Karpas-422 (cell line): ENCODE results near the gene PTPN6. TPM values are rescaled to one million over a fixed set of nuclear protein-coding genes. Genes with fewer than 3 reads are reported as not detected.

Experiments used
- DNase-seq: peaks from one replicate; pipeline ENCODE4 v3.0.0-alpha.2; 2015
- H2AFZ ChIP-seq: fragments of 200-600 bp; sonication (generic); 2 replicates; pipeline ENCODE4 v1.6.1; 2014; ENCODE audit warnings: antibody characterized with exemption, low read length, mixed read lengths
- H3K27ac ChIP-seq: fragments of 200-600 bp; sonication (generic); 2 replicates; pipeline ENCODE4 v1.5.1; 2014; ENCODE audit warnings: mild to moderate bottlenecking, low read length, moderate library complexity
- H3K27me3 ChIP-seq: fragments of 200-600 bp; sonication (generic); 2 replicates; pipeline ENCODE4 v1.6.1; 2014; ENCODE audit warnings: low read length, mixed read lengths
- H3K36me3 ChIP-seq: fragments of 200-600 bp; sonication (generic); 2 replicates; pipeline ENCODE4 v1.6.1; 2014; ENCODE audit warnings: low read length, mixed read lengths; ENCODE audit not compliant: insufficient read depth
- H3K4me1 ChIP-seq: fragments of 200-600 bp; sonication (generic); 2 replicates; pipeline ENCODE4 v1.6.1; 2014; ENCODE audit warnings: mild to moderate bottlenecking, low read length, mixed read lengths
- H3K4me2 ChIP-seq: fragments of 200-600 bp; sonication (generic); 2 replicates; pipeline ENCODE4 v1.6.1; 2014; ENCODE audit warnings: low read length, low read depth, mild to moderate bottlenecking; ENCODE audit not compliant: poor library complexity, severe bottlenecking
- H3K4me3 ChIP-seq: fragments of 200-600 bp; sonication (generic); 2 replicates; pipeline ENCODE4 v1.5.1; 2014; ENCODE audit warnings: mild to moderate bottlenecking, antibody characterized with exemption, low read length, mixed read lengths
- H3K79me2 ChIP-seq: fragments of 200-600 bp; sonication (generic); 2 replicates; pipeline ENCODE4 v1.6.1; 2014; ENCODE audit warnings: mild to moderate bottlenecking, low read length, mixed read lengths
- H3K9ac ChIP-seq: fragments of 200-600 bp; sonication (generic); 2 replicates; pipeline ENCODE4 v1.6.0; 2014; ENCODE audit warnings: low read length
- H3K9me2 ChIP-seq: fragments of 200-600 bp; sonication (generic), shearing (Covaris generic); replicated peaks from 2 replicates; pipeline ENCODE4 v1.6.0; 2014; ENCODE audit warnings: mild to moderate bottlenecking, low read length, moderate library complexity; ENCODE audit not compliant: insufficient read depth
- H3K9me3 ChIP-seq: fragments of 300-700, 200-600 bp; sonication (generic); 2 replicates; pipeline ENCODE4 v1.6.1; 2014; ENCODE audit warnings: low read length, mixed read lengths
- H4K20me1 ChIP-seq: fragments of 200-600 bp; sonication (generic); 2 replicates; pipeline ENCODE4 v1.6.1; 2014; ENCODE audit warnings: mild to moderate bottlenecking, antibody characterized with exemption, low read length, low read depth; ENCODE audit not compliant: insufficient read depth
- small RNA-seq: library from RNA; depleted of rRNA; stranded (forward); fragments of <200 nt; gene quantifications from one replicate; pipeline ENCODE3, GENCODE V24; 2014
- total RNA-seq: library from RNA; depleted of rRNA; stranded (reverse); fragments of >200 nt; shearing (Covaris generic); gene quantifications from 2 replicates; pipeline ENCODE4 v1.2.3, GENCODE V29; 2014; ENCODE audit warnings: low replicate concordance; rRNA removed

Gene PTPN6
- total RNA-seq, 1 experiment from 2014 or later, result 411 TPM

DNA sequence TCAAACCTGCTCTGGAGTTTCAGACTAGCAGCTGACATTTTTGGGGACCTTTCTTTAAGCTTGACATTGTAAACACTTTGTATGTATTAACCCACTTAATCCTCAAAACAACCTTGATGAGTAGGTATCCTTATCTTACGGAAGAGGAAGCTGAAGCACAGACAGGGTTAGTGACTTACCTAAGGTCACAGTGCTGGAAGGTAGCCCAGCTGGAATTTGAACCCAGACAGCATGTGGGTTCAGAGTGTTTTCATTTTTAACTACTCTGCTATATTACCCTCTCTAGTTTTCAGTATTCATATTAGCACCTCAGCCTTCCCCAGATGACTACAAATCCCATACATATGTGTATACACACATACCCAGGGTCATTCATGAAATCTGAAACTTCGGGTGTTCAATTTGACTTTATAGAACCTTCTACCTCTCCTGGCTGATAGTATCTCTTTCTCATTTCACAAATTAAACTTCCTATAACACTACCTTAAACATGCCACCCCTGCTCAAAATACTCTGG lies 53.2 kb downstream of the PTPN6 start:
- H3K79me2 ChIP-seq, result peaks cover 67% of the 10 kb centered on the region
- H3K4me2 ChIP-seq, result no peak overlapping the region
- no peaks in the 10 kb centered on the region for H3K9me3 ChIP-seq
- no peak overlapping the region for H3K4me3 ChIP-seq
- H3K9me2 ChIP-seq, result no peaks in the 10 kb centered on the region
- H3K4me1 ChIP-seq, result peaks cover 32% of the 10 kb centered on the region
- H3K9ac ChIP-seq, result no peak overlapping the region
- DNase-seq, result no peak
- no peaks in the 10 kb centered on the region for H3K27me3 ChIP-seq
- no peaks in the 10 kb centered on the region for H4K20me1 ChIP-seq
- no peak overlapping the region for H2AFZ ChIP-seq
- no peak overlapping the region for H3K27ac ChIP-seq
- peaks cover 28% of the 10 kb centered on the region; the same call in 1 of the 2 replicates for H3K36me3 ChIP-seq

DNA sequence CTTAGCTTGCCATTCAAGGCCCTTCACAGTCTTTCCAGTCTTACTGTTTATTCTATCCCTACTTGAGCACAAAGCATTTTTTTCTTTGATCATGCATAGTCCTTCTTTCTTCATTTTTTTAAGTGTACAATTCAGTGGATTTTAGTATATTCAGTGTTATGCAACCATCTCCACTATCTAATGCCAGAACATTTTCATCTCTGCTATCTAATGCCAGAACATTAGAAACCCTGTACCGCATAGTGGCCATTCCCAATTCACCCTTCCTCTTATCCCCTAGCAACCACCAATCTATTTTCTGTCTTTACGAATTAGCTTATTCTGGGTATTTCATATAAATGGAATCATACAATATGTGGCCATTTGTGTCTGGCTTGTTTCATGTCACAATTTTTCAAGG lies 53.7 kb downstream of the PTPN6 start:
- H3K79me2 ChIP-seq, result peaks cover 67% of the 10 kb centered on the region
- peaks cover 29% of the 10 kb centered on the region for H3K4me1 ChIP-seq
- no peak overlapping the region for H3K9ac ChIP-seq
- H3K9me3 ChIP-seq, result no peaks in the 10 kb centered on the region
- DNase-seq, result no peak
- peaks cover 28% of the 10 kb centered on the region for H3K36me3 ChIP-seq
- no peaks in the 10 kb centered on the region for H3K27me3 ChIP-seq
- H3K4me2 ChIP-seq, result no peak overlapping the region
- H3K9me2 ChIP-seq, result no peaks in the 10 kb centered on the region
- H4K20me1 ChIP-seq, result no peaks in the 10 kb centered on the region
- H2AFZ ChIP-seq, result no peak overlapping the region
- no peak overlapping the region for H3K4me3 ChIP-seq
- H3K27ac ChIP-seq, result no peak overlapping the region

DNA sequence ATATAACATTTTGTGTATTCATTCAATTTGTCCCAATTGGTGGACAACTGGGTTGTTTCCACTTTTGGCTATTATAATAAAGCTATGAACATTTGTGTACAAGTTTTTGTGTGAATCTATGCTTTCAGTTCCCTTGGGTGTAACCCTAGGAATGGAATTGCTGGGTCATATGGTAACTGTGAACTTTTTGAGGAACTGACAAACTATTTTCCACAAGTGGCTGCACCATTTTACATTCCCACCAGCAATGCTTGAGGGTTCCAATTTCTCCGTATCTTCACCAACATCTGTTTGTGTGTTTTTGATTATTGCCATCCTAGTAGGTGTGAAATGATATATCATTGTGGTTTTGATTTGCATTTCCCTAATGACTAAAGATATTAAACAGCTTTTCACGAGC lies 54.2 kb downstream of the PTPN6 start:
- H3K9me2 ChIP-seq, result no peaks in the 10 kb centered on the region
- no peak overlapping the region for H3K4me3 ChIP-seq
- H3K9ac ChIP-seq, result no peak overlapping the region
- peaks cover 33% of the 10 kb centered on the region for H3K36me3 ChIP-seq
- no peak for DNase-seq
- H3K9me3 ChIP-seq, result no peaks in the 10 kb centered on the region
- peaks cover 72% of the 10 kb centered on the region for H3K79me2 ChIP-seq
- H3K4me2 ChIP-seq, result no peak overlapping the region
- H3K27ac ChIP-seq, result peak overlapping the region; percentile 1; the same call in 1 of the 2 replicates
- H3K4me1 ChIP-seq, result peaks cover 34% of the 10 kb centered on the region
- no peaks in the 10 kb centered on the region for H3K27me3 ChIP-seq
- no peak overlapping the region for H2AFZ ChIP-seq
- H4K20me1 ChIP-seq, result no peaks in the 10 kb centered on the region

DNA sequence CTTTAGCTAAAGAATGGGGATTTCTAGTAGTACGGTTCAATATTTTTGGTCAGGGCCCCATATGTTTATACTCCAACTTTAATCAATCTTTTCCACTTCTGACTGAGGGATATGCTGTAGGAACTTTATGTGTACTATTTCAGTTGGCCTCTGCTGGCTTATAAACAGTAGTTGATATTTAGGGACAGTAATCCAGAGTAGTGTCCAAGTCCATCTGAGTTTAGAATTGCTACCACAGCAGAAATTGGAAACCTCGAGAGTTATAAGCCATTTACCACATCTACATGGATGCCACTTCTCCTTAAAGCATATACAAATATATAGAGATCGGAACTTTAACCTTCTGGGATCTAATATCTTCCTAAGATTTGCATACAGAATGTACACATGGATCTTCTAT lies 55.5 kb downstream of the PTPN6 start:
- Histone ChIP-seq H3K9me2 (no peaks in the 10 kb centered on the region), H3K4me1 (peaks cover 41% of the 10 kb centered on the region), H3K27me3 (no peaks in the 10 kb centered on the region), H2AFZ (no peak overlapping the region), H3K4me2 (no peak overlapping the region), H3K4me3 (no peak overlapping the region), H3K79me2 (peaks cover 80% of the 10 kb centered on the region), H3K27ac (no peak overlapping the region), H3K9me3 (no peaks in the 10 kb centered on the region), H4K20me1 (no peaks in the 10 kb centered on the region), H3K9ac (no peak overlapping the region), H3K36me3 (peaks cover 35% of the 10 kb centered on the region)
- no peak for DNase-seq

DNA sequence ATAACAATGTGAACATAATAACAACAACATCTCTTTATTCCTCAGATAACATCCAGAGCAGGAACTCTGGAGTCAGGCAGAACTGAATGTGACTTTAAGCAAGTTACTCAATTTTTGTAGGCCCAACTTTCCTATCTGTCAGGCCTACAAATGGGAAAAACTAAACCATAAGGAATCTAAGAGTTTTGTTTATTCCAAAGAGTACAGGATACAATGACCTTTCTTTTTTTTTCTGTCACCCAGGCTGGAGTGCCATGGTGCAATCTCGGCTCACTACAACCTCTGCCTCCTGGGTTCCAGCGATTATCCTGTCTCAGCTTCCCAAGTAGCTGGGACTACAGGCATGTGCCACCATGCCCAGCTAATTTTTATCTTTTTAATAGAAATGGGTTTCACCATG lies 57.7 kb downstream of the PTPN6 start:
- no peak overlapping the region for H3K4me3 ChIP-seq
- H3K27ac ChIP-seq, result no peak overlapping the region
- no peak overlapping the region for H2AFZ ChIP-seq
- H3K9me3 ChIP-seq, result no peaks in the 10 kb centered on the region
- peaks cover 36% of the 10 kb centered on the region for H3K4me1 ChIP-seq
- H4K20me1 ChIP-seq, result no peaks in the 10 kb centered on the region
- H3K79me2 ChIP-seq, result peaks cover 90% of the 10 kb centered on the region
- peaks cover 34% of the 10 kb centered on the region for H3K36me3 ChIP-seq
- no peak overlapping the region for H3K4me2 ChIP-seq
- H3K27me3 ChIP-seq, result no peaks in the 10 kb centered on the region
- no peak for DNase-seq
- H3K9me2 ChIP-seq, result no peaks in the 10 kb centered on the region
- no peak overlapping the region for H3K9ac ChIP-seq

DNA sequence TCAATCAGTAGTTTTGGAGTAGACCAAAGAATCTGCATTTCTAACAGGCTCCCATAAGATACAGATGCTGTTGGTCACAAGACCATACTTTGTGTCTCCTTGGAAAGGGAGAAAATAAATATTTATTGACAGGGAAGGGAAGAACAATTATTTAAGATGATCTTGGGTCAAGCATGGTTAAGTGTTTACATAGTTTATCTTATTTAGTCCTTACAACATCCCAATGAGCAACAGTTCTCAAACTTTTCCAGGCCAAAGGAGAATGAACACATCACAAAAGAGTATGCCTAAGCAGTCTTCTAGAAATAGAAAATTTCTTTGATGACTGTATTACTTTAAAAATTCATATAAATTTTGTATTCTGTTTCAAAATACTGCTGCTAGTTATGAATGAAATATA lies 58.4 kb downstream of the PTPN6 start:
- no peak overlapping the region for H3K4me2 ChIP-seq
- no peak for DNase-seq
- H3K27me3 ChIP-seq, result no peaks in the 10 kb centered on the region
- no peaks in the 10 kb centered on the region for H4K20me1 ChIP-seq
- H3K27ac ChIP-seq, result no peak overlapping the region
- no peaks in the 10 kb centered on the region for H3K9me3 ChIP-seq
- no peak overlapping the region for H2AFZ ChIP-seq
- no peaks in the 10 kb centered on the region for H3K9me2 ChIP-seq
- H3K36me3 ChIP-seq, result peaks cover 34% of the 10 kb centered on the region
- H3K79me2 ChIP-seq, result peaks cover 90% of the 10 kb centered on the region
- no peak overlapping the region for H3K9ac ChIP-seq
- H3K4me1 ChIP-seq, result peaks cover 36% of the 10 kb centered on the region
- no peak overlapping the region for H3K4me3 ChIP-seq

Small RNA genes lying within 50 kb of the gene (small RNA-seq; reads per million reads assigned to genes)
- gene MIR141 (29.9 reads per million, percentile 98 among the genes with 10 or more reads in this experiment), gene MIR200C (1.1 reads per million, percentile 33 among the genes with 10 or more reads in this experiment), gene RNU7-1 (not detected), gene SCARNA12 (13.1 reads per million, percentile 94 among the genes with 10 or more reads in this experiment)

Other genes with a start within 250 kb of the PTPN6 start
- 39.2 and 42.9 TPM in 2 replicates for gene COPS7A, start 227.3 kb upstream of the PTPN6 start, total RNA-seq
- gene MLF2, start 198.2 kb upstream of the PTPN6 start, total RNA-seq, result 183 and 263 TPM in 2 replicates
- 5.0 and 7.3 TPM in 2 replicates for gene PTMS, start 185.0 kb upstream of the PTPN6 start, total RNA-seq
- gene LAG3, start 178.8 kb upstream of the PTPN6 start, total RNA-seq, result 0.22 and 0.32 TPM in 2 replicates
- not detected in 2 replicates for gene CD4, start 161.8 kb upstream of the PTPN6 start, total RNA-seq
- gene GPR162, start 129.5 kb upstream of the PTPN6 start, total RNA-seq, result not detected in 2 replicates
- 3.1 and 8.3 TPM in 2 replicates for gene P3H3, start 122.9 kb upstream of the PTPN6 start, total RNA-seq
- gene GNB3, start 110.4 kb upstream of the PTPN6 start, total RNA-seq, result 14.9 and 27.0 TPM in 2 replicates
- 47.6 and 70.0 TPM in 2 replicates for gene CDCA3, start 100.1 kb upstream of the PTPN6 start, total RNA-seq
- gene USP5, start 99.2 kb upstream of the PTPN6 start, total RNA-seq, result 36.9 and 66.6 TPM in 2 replicates
- 1,584 and 1,673 TPM in 2 replicates for gene TPI1, start 83.8 kb upstream of the PTPN6 start, total RNA-seq
- gene SPSB2, start 78.1 kb upstream of the PTPN6 start, total RNA-seq, result 5.9 and 7.4 TPM in 2 replicates
- 8.7 and 9.7 TPM in 2 replicates for gene LRRC23, start 46.5 kb upstream of the PTPN6 start, total RNA-seq
- gene ENO2, start 36.8 kb upstream of the PTPN6 start, total RNA-seq, result 40.3 and 43.1 TPM in 2 replicates
- 8.8 and 11.7 TPM in 2 replicates for gene ATN1, start 23.4 kb upstream of the PTPN6 start, total RNA-seq
- not detected in 2 replicates for gene RNU7-1, start 7.5 kb upstream of the PTPN6 start, total RNA-seq
- 264 and 402 TPM in 2 replicates for gene C12orf57, start 7.3 kb upstream of the PTPN6 start, total RNA-seq
- 353 and 644 TPM in 2 replicates for gene PHB2, start 19.3 kb downstream of the PTPN6 start, total RNA-seq
- gene EMG1, start 19.6 kb downstream of the PTPN6 start, total RNA-seq, result 56.6 and 71.1 TPM in 2 replicates
- gene LPCAT3, start 67.1 kb downstream of the PTPN6 start, total RNA-seq, result 21.6 and 42.7 TPM in 2 replicates
- 4.7 TPM in 1 of 2 replicates, not detected in the other for gene C1S, start 109.4 kb downstream of the PTPN6 start, total RNA-seq
- gene C1R, start 141.1 kb downstream of the PTPN6 start, total RNA-seq, result 1.5 and 2.8 TPM in 2 replicates
- gene C1RL, start 157.9 kb downstream of the PTPN6 start, total RNA-seq, result 47.7 and 81.5 TPM in 2 replicates
- gene RBP5, start 177.5 kb downstream of the PTPN6 start, total RNA-seq, result not detected in 2 replicates
- gene CLSTN3, start 179.0 kb downstream of the PTPN6 start, total RNA-seq, result 30.0 and 40.3 TPM in 2 replicates
- 25.9 and 80.8 TPM in 2 replicates for gene PEX5, start 238.3 kb downstream of the PTPN6 start, total RNA-seq